ENCODE measurements around the gene MRPL12.

- TF ChIP-seq POLR2AphosphoS5 (IDR thresholded peaks at IDR 0.05) (no peak), CTCF (IDR thresholded peaks at IDR 0.05) (no peak), EP300 (IDR thresholded peaks at IDR 0.05) (no peak), POLR2A (IDR thresholded peaks at IDR 0.05; ENCODE audit: low read depth) (no peak)
Measured at GRCh38 chr17:81703747-81704654, 834 bp downstream of the MRPL12 start.
